MM.1S (cell line): ENCODE results near the gene MORC4.

Experiments used
- CTCF ChIP-seq: fragments of 300-600 bp; sonication (generic); IDR thresholded peaks from 2 replicates; pipeline ENCODE4 v1.5.1; 2016; ENCODE audit warnings: antibody characterized with exemption, low read length, mixed read lengths
- EZH2phosphoT487 ChIP-seq: fragments of 300-600 bp; sonication (generic); IDR thresholded peaks from 2 replicates; pipeline ENCODE4 v1.6.1; 2018; ENCODE audit warnings: antibody characterized with exemption, low read length

DNA sequence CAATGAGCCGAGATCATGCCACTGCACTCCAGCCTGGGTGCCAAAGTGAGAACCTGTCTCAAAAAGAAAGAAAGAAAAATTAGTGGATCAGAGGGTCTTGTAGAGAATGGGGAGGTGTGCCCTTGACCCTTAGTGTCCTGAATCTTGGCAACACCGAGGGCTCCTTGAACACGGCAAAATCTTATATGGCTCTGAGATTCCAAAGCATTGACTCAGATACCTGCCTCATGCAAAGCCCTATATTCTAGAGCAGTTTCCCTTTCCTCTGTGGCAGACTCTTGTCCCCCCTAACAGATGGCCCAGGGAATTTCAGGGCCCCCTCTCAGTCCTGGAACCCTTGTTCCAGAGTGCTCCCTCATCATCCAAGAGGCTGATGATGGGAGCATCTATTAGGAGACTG, 73.0 kb downstream of the MORC4 start:
- no peak for TF ChIP-seq CTCF
- no peak for TF ChIP-seq EZH2phosphoT487
